Ovary (tissue), 9 donors: ENCODE measurements around the gene OTULIN. TPM values are rescaled to one million over a fixed set of nuclear protein-coding genes. Genes with fewer than 3 reads are reported as not detected.

Source experiments
- DNase-seq, 5 donors: peaks; one replicate each; pipeline ENCODE4 v3.0.0-alpha.2; 2019 to 2020
- H3K27ac ChIP-seq, 2 donors: fragments of 200-600 bp; one replicate each; pipeline versions ENCODE4 v1.5.1 to v1.8.0; 2019 to 2022
- H3K27me3 ChIP-seq: fragments of 200-600 bp; one replicate; pipeline ENCODE4 v1.8.0; 2022
- H3K36me3 ChIP-seq: fragments of 200-600 bp; sonication (generic); one replicate; pipeline ENCODE4 v1.5.1; 2019
- H3K4me1 ChIP-seq: one replicate; pipeline ENCODE4 v1.8.1; 2013; ENCODE audit warnings: mild to moderate bottlenecking, moderate library complexity; ENCODE audit not compliant: insufficient read depth
- H3K4me3 ChIP-seq: fragments of 200-600 bp; sonication (generic); one replicate; pipeline ENCODE4 v1.5.1; 2017
- H3K9me3 ChIP-seq, 2 donors: fragments of 200-600 bp in 1 of 2; sonication (generic) in 1 of 2; one replicate each; pipeline versions ENCODE4 v1.5.1 to v1.8.1; 2013 to 2019; ENCODE audit warnings: mild to moderate bottlenecking in 1 of 2, moderate library complexity in 1 of 2
- CTCF ChIP-seq, 3 donors: fragments of 450-650 bp in 2 of 3; fragments of 200-600 bp in 1 of 3; IDR thresholded peaks; one replicate each; pipeline versions ENCODE4 v1.5.1 to v1.8.0; 2016 to 2022; ENCODE audit warnings: antibody characterized with exemption in 3 of 3, mild to moderate bottlenecking in 1 of 3
- EP300 ChIP-seq: sonication (generic); formaldehyde crosslinking; IDR thresholded peaks from one replicate; pipeline ENCODE4 v1.6.1; 2017; ENCODE audit warnings: antibody characterized with exemption
- POLR2A ChIP-seq: fragments of 450-650 bp; IDR thresholded peaks from one replicate; pipeline ENCODE4 v1.6.1; 2017; ENCODE audit warnings: antibody characterized with exemption, mild to moderate bottlenecking, moderate library complexity
- WGBS, 3 donors: extraction: QIAGEN DNeasy Blood & Tissue Kit in 1 of 3; methylation state at CpG; one replicate each; pipeline versions ENCODE4 v1.1.5 to v1.1.7; 2013 to 2017; 5-methylcytosine and 5-hydroxymethylcytosine counted together
- intact Hi-C, 4 donors: fragments of 100-400 bp; cut with DNase I; formaldehyde crosslinking; loops; one replicate each; pipeline versions ENCODE4 v1.11.0 to v1.15.1; 2022 to 2023
- polyA plus RNA-seq, 2 donors: library from polyadenylated mRNA; stranded (reverse); fragments of 200-250 nt in 1 of 2; fragments of 350-450 nt in 1 of 2; fragmentation: Illumina TruSeq in 1 of 2; extraction: RNeasy Lipid Tissue Mini Kit (QIAGEN cat#74804) in 1 of 2; gene quantifications; one replicate each; pipeline ENCODE4 v1.2.3, GENCODE V29; 2013 to 2014
- total RNA-seq, 7 donors: library from RNA; depleted of rRNA in 2 of 7; stranded (reverse); fragments of >200 nt in 2 of 7; fragmentation: NEBNext Ultra II Directional in 3 of 7; extraction: Animal tissue kit (Norgen Biotek cat#: 25700) in 3 of 7; gene quantifications; one replicate each; pipeline versions ENCODE4 v1.1.0 to v1.2.4, GENCODE V29; 2016 to 2023
- donor health status: DM: no; HTN: no; CAD: no; lungs with moderate emphysema.
- donor health status: DM: no; HTN: no; CAD: no.
- donor health status: Bipolar disorder and iron deficiency.
- donor health status: DM: yes; HTN: yes; CAD: no.
- donor health status: DM: no; HTN: no; CAD: no.
- donor health status: DM: yes; HTN: yes; CAD: no.

The OTULIN gene
- total and polyA plus RNA-seq, 9 donors = 4.1 to 29.3 (median 23.3) TPM

GRCh38 chr5:14741801-14742440, 77.4 kb downstream of the OTULIN start:
- Histone ChIP-seq H3K4me3 (no peak overlapping the region), H3K9me3 (no peaks in the 10 kb centered on the region), H3K27me3 (no peaks in the 10 kb centered on the region), H3K27ac (no peak overlapping the region), H3K4me1 (no peaks in the 10 kb centered on the region), H3K36me3 (no peaks in the 10 kb centered on the region)
- WGBS, 3 donors = 94 to 97% (median 95%) methylated on average over 11 of the region's 11 CpGs
- no peak for TF ChIP-seq EP300
- no peak for TF ChIP-seq POLR2A
- TF ChIP-seq CTCF (IDR thresholded peaks at IDR 0.05) = no peak
- no peak for DNase-seq
- intact Hi-C loops = no loop called here

GRCh38 chr5:14742498-14742897, 78.0 kb downstream of the OTULIN start:
- Histone ChIP-seq H3K27ac (no peak overlapping the region), H3K27me3 (no peaks in the 10 kb centered on the region), H3K9me3 (no peaks in the 10 kb centered on the region), H3K4me1 (no peaks in the 10 kb centered on the region), H3K4me3 (no peak overlapping the region), H3K36me3 (no peaks in the 10 kb centered on the region)
- TF ChIP-seq CTCF (IDR thresholded peaks at IDR 0.05) = no peak
- no peak for TF ChIP-seq POLR2A
- no peak for TF ChIP-seq EP300
- WGBS, 3 donors = 81 to 86% (median 82%) methylated on average over 9 of the region's 9 CpGs
- intact Hi-C loops = no loop called here
- DNase-seq = no peak

GRCh38 chr5:14743601-14744295, 79.2 kb downstream of the OTULIN start:
- no peak overlapping the region for H3K27ac ChIP-seq
- H3K4me1 ChIP-seq = no peaks in the 10 kb centered on the region
- no peaks in the 10 kb centered on the region for H3K27me3 ChIP-seq
- no peak for DNase-seq
- no peaks in the 10 kb centered on the region for H3K36me3 ChIP-seq
- WGBS, 3 donors = 71 to 79% (median 76%) methylated on average over 6 of the region's 6 CpGs
- no peaks in the 10 kb centered on the region for H3K9me3 ChIP-seq
- no peak overlapping the region for H3K4me3 ChIP-seq
- TF ChIP-seq POLR2A (no peak), EP300 (no peak), CTCF (IDR thresholded peaks at IDR 0.05) (no peak)
- intact Hi-C loops = no loop called here

GRCh38 chr5:14744296-14745187, 80.0 kb downstream of the OTULIN start:
- 78 to 87% (median 85%) methylated on average over 13 to 14 of the region's 14 CpGs for WGBS, 3 donors
- intact Hi-C loops = no loop called here
- no peak overlapping the region for H3K4me3 ChIP-seq
- no peaks in the 10 kb centered on the region for H3K9me3 ChIP-seq
- no peak for DNase-seq
- no peak for TF ChIP-seq CTCF (IDR thresholded peaks at IDR 0.05)
- TF ChIP-seq EP300 = no peak
- TF ChIP-seq POLR2A = no peak
- no peak overlapping the region for H3K27ac ChIP-seq
- no peaks in the 10 kb centered on the region for H3K36me3 ChIP-seq
- no peaks in the 10 kb centered on the region for H3K4me1 ChIP-seq
- no peaks in the 10 kb centered on the region for H3K27me3 ChIP-seq
